Measurements from ENCODE around the gene SLC16A6. TPM values are rescaled to one million over a fixed set of nuclear protein-coding genes. Genes with fewer than 3 reads are reported as not detected.

Gene SLC16A6
- total RNA-seq, 1 experiment from 2014 or later = 4.8 TPM

DNA sequence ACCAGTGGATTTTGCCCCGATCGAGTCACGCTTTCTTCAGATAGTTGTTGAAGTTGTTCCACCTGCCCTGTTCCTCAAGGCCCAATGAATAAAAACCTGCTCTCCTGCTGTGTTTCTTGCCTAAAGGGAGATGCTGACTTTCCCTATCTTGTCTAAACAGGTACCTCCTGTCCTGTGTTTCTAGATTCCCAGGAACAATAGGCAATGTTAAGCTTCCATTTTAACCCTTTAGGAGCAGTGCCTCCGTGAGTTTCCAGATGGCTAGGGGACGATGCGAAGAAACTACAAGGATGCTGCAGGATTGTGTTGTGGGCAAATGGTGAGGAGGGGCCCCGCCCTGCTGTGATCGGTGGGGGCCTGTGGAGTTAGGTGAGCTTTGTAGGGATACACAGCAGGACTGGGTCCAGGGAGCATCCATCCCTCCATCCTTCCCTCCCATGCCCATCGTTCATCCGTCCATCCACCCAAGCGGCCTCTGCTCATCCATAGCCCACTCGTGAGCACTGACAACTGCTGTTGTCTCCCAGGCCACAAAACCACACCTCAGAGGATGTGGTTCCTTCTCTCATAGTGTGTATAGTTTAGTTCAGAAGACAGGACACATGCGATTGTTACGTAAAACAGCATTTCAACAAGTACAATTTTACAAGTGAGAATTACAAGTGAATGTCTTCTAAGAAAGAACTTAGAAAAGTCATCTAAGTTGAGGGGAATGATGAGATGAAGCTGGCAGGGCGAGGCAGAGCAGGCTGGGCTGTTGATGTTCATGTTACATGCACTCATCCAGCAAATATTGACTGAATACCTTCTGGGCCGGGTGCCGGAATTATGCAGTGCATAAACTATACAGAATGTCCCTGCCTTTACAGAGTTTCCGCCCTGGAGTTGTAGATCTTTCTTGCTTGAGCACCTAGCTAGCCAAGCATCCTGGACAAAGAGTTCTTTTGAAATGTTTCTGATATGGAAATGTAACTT lies 5.6 kb upstream of the SLC16A6 start:
- no peak overlapping the region for H3K4me2 ChIP-seq (ENCODE audit: low read length)
- POLR2A ChIA-PET = no interaction called here
- no peak overlapping the region for H3K27ac ChIP-seq (ENCODE audit: low read depth, low read length)
- no TSS peak for BruUV-seq (replicated peaks)
- H3K9me2 ChIP-seq (ENCODE audit: insufficient read depth) = no peaks in the 10 kb centered on the region
- 0 out of 2 replicates have a peak, but pooled peaks cover 12% of the 10 kb centered on the region for H3K79me2 ChIP-seq (ENCODE audit: insufficient read depth, low read length)
- no peak overlapping the region for H2AFZ ChIP-seq (ENCODE audit: low read depth, low read length, poor library complexity, severe bottlenecking)
- H4K20me1 ChIP-seq (ENCODE audit: insufficient read depth) = no peaks in the 10 kb centered on the region
- ATAC-seq (no peak), DNase-seq (ENCODE audit: low read depth, low spot score) (no peak)
- no peaks in the 10 kb centered on the region for H3K9me3 ChIP-seq (ENCODE audit: control insufficient read depth in 1 of 2, insufficient read depth in 1 of 2, low read depth in 1 of 2, low read length in 2 of 2)
- RAD21 ChIA-PET (ENCODE audit: low non-redundant PET in 1 of 2, low total read pairs in 2 of 2, uncharacterized antibody in 2 of 2, unreplicated experiment in 2 of 2) = no interaction called here
- no peaks in the 10 kb centered on the region for H3K36me3 ChIP-seq (ENCODE audit: control insufficient read depth in 1 of 2, insufficient read depth in 2 of 2, low read length in 2 of 2)
- CTCF ChIA-PET = no interaction called here
- peaks cover 26 to 37% of the 10 kb centered on the region in 2 experiments for H3K4me1 ChIP-seq (ENCODE audit: control insufficient read depth in 1 of 2, insufficient read depth in 2 of 2, low read length in 2 of 2)
- intact Hi-C loops (cut with micrococcal nuclease) = no loop called here
- no peaks in the 10 kb centered on the region for H3K27me3 ChIP-seq (ENCODE audit: insufficient read depth, low read length)
- H3K9ac ChIP-seq (ENCODE audit: low read length) = no peak overlapping the region
- no peak for TF ChIP-seq EZH2phosphoT487 (IDR thresholded peaks at IDR 0.05; ENCODE audit: borderline replicate concordance)
- no peak for TF ChIP-seq POLR2A (IDR thresholded peaks at IDR 0.05; ENCODE audit: borderline replicate concordance, extremely low read depth, insufficient read depth, insufficient read length)
- TF ChIP-seq FOSL1 (IDR thresholded peaks at IDR 0.05; ENCODE audit: low read depth) = no peak
- TF ChIP-seq, protein P1, sequence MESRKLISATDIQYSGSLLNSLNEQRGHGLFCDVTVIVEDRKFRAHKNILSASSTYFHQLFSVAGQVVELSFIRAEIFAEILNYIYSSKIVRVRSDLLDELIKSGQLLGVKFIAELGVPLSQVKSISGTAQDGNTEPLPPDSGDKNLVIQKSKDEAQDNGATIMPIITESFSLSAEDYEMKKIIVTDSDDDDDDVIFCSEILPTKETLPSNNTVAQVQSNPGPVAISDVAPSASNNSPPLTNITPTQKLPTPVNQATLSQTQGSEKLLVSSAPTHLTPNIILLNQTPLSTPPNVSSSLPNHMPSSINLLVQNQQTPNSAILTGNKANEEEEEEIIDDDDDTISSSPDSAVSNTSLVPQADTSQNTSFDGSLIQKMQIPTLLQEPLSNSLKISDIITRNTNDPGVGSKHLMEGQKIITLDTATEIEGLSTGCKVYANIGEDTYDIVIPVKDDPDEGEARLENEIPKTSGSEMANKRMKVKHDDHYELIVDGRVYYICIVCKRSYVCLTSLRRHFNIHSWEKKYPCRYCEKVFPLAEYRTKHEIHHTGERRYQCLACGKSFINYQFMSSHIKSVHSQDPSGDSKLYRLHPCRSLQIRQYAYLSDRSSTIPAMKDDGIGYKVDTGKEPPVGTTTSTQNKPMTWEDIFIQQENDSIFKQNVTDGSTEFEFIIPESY (IDR thresholded peaks at IDR 0.05; ENCODE audit: extremely low read depth, insufficient replicate concordance, low read length) = no peak
- TF ChIP-seq SP1 (IDR thresholded peaks at IDR 0.05; ENCODE audit: low read depth) = no peak
- no peak for TF ChIP-seq CEBPB (IDR thresholded peaks at IDR 0.05; ENCODE audit: low read depth)
- TF ChIP-seq YY1 (IDR thresholded peaks at IDR 0.05; ENCODE audit: extremely low read depth, insufficient replicate concordance, low read depth, low read length) = no peak
- no peak for TF ChIP-seq EZH2 (IDR thresholded peaks at IDR 0.05)
- no peak for TF ChIP-seq EGR1 (IDR thresholded peaks at IDR 0.05; ENCODE audit: low read depth)
- no peak for TF ChIP-seq CTCF (IDR thresholded peaks at IDR 0.05 in 2 of 3, conservative IDR thresholded peaks at IDR 0.05 in 1 of 3; ENCODE audit: borderline replicate concordance in 1 of 3, insufficient read depth in 1 of 3, low read depth in 2 of 3, low read length in 2 of 3)
- no peak overlapping the region for H3K4me3 ChIP-seq (replicated peaks in 1 of 2; ENCODE audit: low read depth in 1 of 2, low read length in 2 of 2)
